Astrocyte (in vitro differentiated cells and primary cell): ENCODE data around the gene USP30. TPM values are rescaled to one million over a fixed set of nuclear protein-coding genes. Genes with fewer than 3 reads are reported as not detected.

Experiments used
- DNase-seq: peaks from one replicate; pipeline ENCODE4 v3.0.0-alpha.2; 2010; ENCODE audit warnings: low read depth
- FAIRE-seq: peaks from 2 replicates; lab custom pipeline; 2011; peaks lifted over from hg19 to GRCh38; lab: Jason Lieb, UNC
- H2AFZ ChIP-seq: 2 replicates; pipeline ENCODE4 v1.6.0; 2012; ENCODE audit warnings: low read depth, low read length, inconsistent platforms
- H3K27ac ChIP-seq: 2 replicates; pipeline ENCODE4 v1.5.1; 2011; ENCODE audit warnings: low read depth, low read length, inconsistent platforms
- H3K27me3 ChIP-seq: 2 replicates; pipeline ENCODE4 v1.6.0; 2011; ENCODE audit warnings: low read length, inconsistent platforms; ENCODE audit not compliant: insufficient read depth
- H3K36me3 ChIP-seq: 2 replicates; pipeline ENCODE4 v1.5.1; 2011; ENCODE audit warnings: low read length, inconsistent platforms; ENCODE audit not compliant: insufficient read depth
- H3K4me1 ChIP-seq: 2 replicates; pipeline ENCODE4 v1.5.1; 2011; ENCODE audit warnings: low read length, inconsistent platforms; ENCODE audit not compliant: insufficient read depth
- H3K4me2 ChIP-seq: 2 replicates; pipeline ENCODE4 v1.6.0; 2012; ENCODE audit warnings: low read length, inconsistent platforms
- H3K4me3 ChIP-seq: 2 replicates; pipeline ENCODE4 v1.5.1; 2011; ENCODE audit warnings: low read depth, mild to moderate bottlenecking, low read length, inconsistent platforms; ENCODE audit not compliant: insufficient read depth
- H3K79me2 ChIP-seq: 2 replicates; pipeline ENCODE4 v1.6.0; 2012; ENCODE audit warnings: mild to moderate bottlenecking, low read length, inconsistent platforms; ENCODE audit not compliant: insufficient read depth
- H3K9ac ChIP-seq: 2 replicates; pipeline ENCODE4 v1.6.0; 2012; ENCODE audit warnings: mild to moderate bottlenecking, low read length, inconsistent platforms
- H3K9me3 ChIP-seq: 2 replicates; pipeline ENCODE4 v1.5.1; 2012; ENCODE audit warnings: low read depth, mild to moderate bottlenecking, low read length, inconsistent platforms; ENCODE audit not compliant: insufficient read depth
- H4K20me1 ChIP-seq: 2 replicates; pipeline ENCODE4 v1.6.0; 2012; ENCODE audit warnings: low read length, inconsistent platforms; ENCODE audit not compliant: insufficient read depth
- H3K27ac Mint-ChIP-seq: one replicate; pipeline ENCODE4 v1.8.0; 2021; ENCODE audit warnings: mild to moderate bottlenecking, mixed read lengths; ENCODE audit not compliant: unreplicated experiment
- H3K27me3 Mint-ChIP-seq: one replicate; pipeline ENCODE4 v1.8.0; 2021; ENCODE audit warnings: low read depth, mixed read lengths; ENCODE audit not compliant: unreplicated experiment
- H3K36me3 Mint-ChIP-seq: one replicate; pipeline ENCODE4 v1.8.0; 2021; ENCODE audit warnings: low read depth, mixed read lengths; ENCODE audit not compliant: unreplicated experiment
- H3K4me1 Mint-ChIP-seq: one replicate; pipeline ENCODE4 v1.8.0; 2021; ENCODE audit warnings: low read depth, mixed read lengths; ENCODE audit not compliant: unreplicated experiment
- H3K4me3 Mint-ChIP-seq: one replicate; pipeline ENCODE4 v1.8.0; 2021; ENCODE audit warnings: mild to moderate bottlenecking, moderate library complexity, mixed read lengths; ENCODE audit not compliant: unreplicated experiment
- H3K9me3 Mint-ChIP-seq: one replicate; pipeline ENCODE4 v1.8.0; 2021; ENCODE audit warnings: mild to moderate bottlenecking, mixed read lengths; ENCODE audit not compliant: unreplicated experiment
- EZH2 ChIP-seq: IDR thresholded peaks from 2 replicates; pipeline ENCODE4 v1.6.1; 2012; ENCODE audit warnings: mild to moderate bottlenecking, low read length, inconsistent platforms; ENCODE audit not compliant: insufficient read depth
- total RNA-seq: library from RNA; stranded (reverse); gene quantifications from 2 replicates; pipeline ENCODE4 v1.2.1, GENCODE V29; 2021
- TF ChIP-seq, protein P1 (sequence below): IDR thresholded peaks from 2 replicates; pipeline ENCODE4 v1.5.1; 2011; ENCODE audit warnings: low read depth, mild to moderate bottlenecking, inconsistent platforms, low read length, moderate library complexity; ENCODE audit not compliant: insufficient read depth

USP30 gene
- total RNA-seq, 1 donor from 2014 or later: 12.1 TPM

DNA sequence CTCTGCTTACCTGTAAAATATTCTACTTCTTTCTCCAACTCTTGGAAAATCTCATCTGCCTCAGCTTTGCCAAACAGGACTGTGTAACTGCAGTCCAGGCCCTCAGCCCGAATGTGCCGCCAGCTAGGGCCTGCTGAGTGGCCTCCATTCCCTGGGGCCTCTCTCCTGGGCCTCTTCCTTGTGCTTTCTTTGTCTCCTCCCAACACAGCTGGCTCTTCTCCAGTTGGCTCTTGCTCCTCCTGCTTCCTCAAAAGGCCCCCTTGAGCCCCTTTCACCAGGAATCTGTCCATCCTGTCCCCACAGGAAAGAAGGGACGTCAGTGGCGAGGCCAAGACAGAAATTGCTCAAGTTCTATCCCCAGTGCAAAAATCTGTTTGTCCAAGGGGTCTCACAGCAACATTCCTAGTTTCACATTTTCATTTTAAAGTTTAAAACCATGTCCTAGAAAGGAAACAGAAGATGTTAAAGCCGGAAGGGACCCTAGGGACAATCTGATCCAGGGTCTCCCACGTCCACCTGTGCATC is 40.2 kb downstream of the USP30 start:
- Mint-ChIP-seq H3K36me3 (peaks cover 10% of the 10 kb centered on the region), H3K27ac (peak overlapping the region; percentile 53), H3K9me3 (peaks cover 6% of the 10 kb centered on the region), H3K4me3 (peak overlapping the region; percentile 63), H3K27me3 (peaks cover 2% of the 10 kb centered on the region), H3K4me1 (peaks cover 6% of the 10 kb centered on the region)
- DNase-seq: no peak
- Histone ChIP-seq H3K27me3 (no peaks in the 10 kb centered on the region), H3K4me3 (peak overlapping the region; percentile 72), H3K9me3 (no peaks in the 10 kb centered on the region), H3K27ac (peak overlapping the region; percentile 63), H3K79me2 (peaks cover 28% of the 10 kb centered on the region), H4K20me1 (no peaks in the 10 kb centered on the region), H3K4me1 (peaks cover 18% of the 10 kb centered on the region), H2AFZ (peak overlapping the region; percentile 97), H3K36me3 (peaks cover 5% of the 10 kb centered on the region), H3K4me2 (peak overlapping the region; percentile 93), H3K9ac (peak overlapping the region; percentile 79)
- no peak for FAIRE-seq
- TF ChIP-seq, protein P1, sequence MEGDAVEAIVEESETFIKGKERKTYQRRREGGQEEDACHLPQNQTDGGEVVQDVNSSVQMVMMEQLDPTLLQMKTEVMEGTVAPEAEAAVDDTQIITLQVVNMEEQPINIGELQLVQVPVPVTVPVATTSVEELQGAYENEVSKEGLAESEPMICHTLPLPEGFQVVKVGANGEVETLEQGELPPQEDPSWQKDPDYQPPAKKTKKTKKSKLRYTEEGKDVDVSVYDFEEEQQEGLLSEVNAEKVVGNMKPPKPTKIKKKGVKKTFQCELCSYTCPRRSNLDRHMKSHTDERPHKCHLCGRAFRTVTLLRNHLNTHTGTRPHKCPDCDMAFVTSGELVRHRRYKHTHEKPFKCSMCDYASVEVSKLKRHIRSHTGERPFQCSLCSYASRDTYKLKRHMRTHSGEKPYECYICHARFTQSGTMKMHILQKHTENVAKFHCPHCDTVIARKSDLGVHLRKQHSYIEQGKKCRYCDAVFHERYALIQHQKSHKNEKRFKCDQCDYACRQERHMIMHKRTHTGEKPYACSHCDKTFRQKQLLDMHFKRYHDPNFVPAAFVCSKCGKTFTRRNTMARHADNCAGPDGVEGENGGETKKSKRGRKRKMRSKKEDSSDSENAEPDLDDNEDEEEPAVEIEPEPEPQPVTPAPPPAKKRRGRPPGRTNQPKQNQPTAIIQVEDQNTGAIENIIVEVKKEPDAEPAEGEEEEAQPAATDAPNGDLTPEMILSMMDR: no peak
- no peak for TF ChIP-seq EZH2

DNA sequence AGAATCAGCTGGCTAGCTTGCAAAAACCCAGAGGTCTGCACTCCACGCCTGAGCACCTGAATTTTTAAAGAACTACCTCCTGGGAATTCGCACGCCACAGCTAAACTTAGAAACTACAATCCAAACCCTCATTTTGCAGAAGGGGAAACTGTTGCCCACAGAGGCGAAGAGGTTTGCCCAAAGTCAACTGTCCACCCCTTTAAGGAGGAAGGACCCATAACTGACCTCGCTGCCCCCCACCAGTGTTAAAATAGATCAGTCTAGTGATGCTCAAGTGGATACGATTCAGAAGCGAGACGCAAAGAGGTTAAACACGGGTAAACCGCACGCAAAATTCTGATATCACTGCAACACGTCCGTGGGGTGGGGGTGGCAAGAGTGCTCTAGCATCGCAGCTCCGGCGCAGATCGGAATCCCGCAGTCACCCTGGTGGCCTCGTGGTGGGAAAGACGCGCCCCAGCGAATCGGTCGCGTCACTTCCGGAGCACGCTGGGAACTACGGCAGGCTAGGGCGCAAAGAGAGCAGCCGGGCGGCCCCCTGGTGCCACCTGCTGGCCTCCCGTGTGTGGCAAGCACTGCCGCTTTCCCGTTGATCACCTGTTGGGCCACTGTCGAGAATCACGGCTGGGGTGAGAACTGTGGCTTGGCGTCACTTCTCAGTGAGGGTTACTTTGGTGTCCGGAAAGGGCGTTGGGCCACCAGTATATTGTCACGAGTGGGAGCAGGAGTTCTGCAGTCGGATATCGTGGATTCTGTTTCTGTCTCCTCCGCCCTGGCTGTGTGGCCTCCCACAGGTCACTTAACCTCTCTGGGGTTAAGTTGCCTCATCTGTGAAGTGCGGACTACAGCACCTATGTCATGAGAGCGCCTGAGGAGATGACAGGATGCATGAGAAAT is 40.9 kb downstream of the USP30 start, which contains the start of gene ALKBH2:
Gene ALKBH2 (minus strand): TSS at position 451 of the 897 bp plus-strand sequence. CDS start 686 bp downstream, outside the sequence.
- Histone ChIP-seq H3K79me2 (peaks cover 28% of the 10 kb centered on the region), H3K9me3 (no peaks in the 10 kb centered on the region), H3K4me2 (peak within 1 kb of the TSS; percentile 93), H3K9ac (peak within 1 kb of the TSS; percentile 79), H3K27me3 (no peaks in the 10 kb centered on the region), H3K27ac (peak within 1 kb of the TSS; percentile 63), H3K4me3 (peak within 1 kb of the TSS; percentile 72), H4K20me1 (no peaks in the 10 kb centered on the region), H3K4me1 (peaks cover 18% of the 10 kb centered on the region), H2AFZ (peak within 1 kb of the TSS; percentile 97), H3K36me3 (no peaks in the 10 kb centered on the region)
- TF ChIP-seq, protein P1: peak; percentile 88
- TF ChIP-seq EZH2: no peak
- H3K4me3 Mint-ChIP-seq: peak within 1 kb of the TSS; percentile 63
- H3K27ac Mint-ChIP-seq: peak within 1 kb of the TSS; percentile 53
- peak; percentile 74 for DNase-seq
- H3K27me3 Mint-ChIP-seq: peaks cover 2% of the 10 kb centered on the region
- H3K36me3 Mint-ChIP-seq: peaks cover 10% of the 10 kb centered on the region
- H3K4me1 Mint-ChIP-seq: peaks cover 6% of the 10 kb centered on the region
- peak; percentile 78 for FAIRE-seq
- peaks cover 6% of the 10 kb centered on the region for H3K9me3 Mint-ChIP-seq
